ENCODE results near the gene WASL. TPM values are rescaled to one million over a fixed set of nuclear protein-coding genes. Genes with fewer than 3 reads are reported as not detected.

WASL gene
- total RNA-seq, 3 donors from 2014 or later (not counting 1 experiment from before 2014, with no cell fraction given): 9.6 to 12.1 (median 10.6) TPM

DNA sequence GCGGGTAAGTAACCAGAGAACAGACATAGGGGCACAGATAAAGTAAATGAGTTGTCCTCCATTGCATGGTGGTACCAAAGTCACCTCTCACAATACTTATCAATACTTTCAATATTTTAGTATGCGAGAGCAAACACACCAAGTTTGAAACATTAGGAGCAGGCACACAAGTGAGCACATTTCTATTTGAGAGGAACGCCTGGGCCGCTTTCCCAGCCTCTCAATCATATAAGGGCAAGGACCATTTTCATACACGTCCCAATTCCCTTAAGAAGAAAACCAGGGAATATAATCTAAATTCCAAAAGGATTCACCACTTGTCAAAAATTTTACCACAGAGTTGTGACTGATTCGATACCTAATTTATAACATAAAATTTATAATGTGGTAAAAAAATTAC is 85.6 kb downstream of the WASL start:
- ATAC-seq: no peak

GRCh38 chr7:123662755-123663154 is 86.0 kb downstream of the WASL start:
- peaks cover 12 to 47% of the 10 kb centered on the region in 2 donors for H3K27me3 Mint-ChIP-seq (ENCODE audit: low read depth in 2 of 2)
- Histone ChIP-seq H3K27me3 (ENCODE audit: control insufficient read depth, insufficient read depth, low read length) (no peaks in the 10 kb centered on the region), H3K4me1 (ENCODE audit: control insufficient read depth, insufficient read depth, low read length) (no peaks in the 10 kb centered on the region), H3K4me3 (ENCODE audit: low read length) (no peak overlapping the region), H3K36me3 (ENCODE audit: control insufficient read depth, insufficient read depth, low read length) (no peaks in the 10 kb centered on the region), H3K9me3 (ENCODE audit: control insufficient read depth, insufficient read depth, low read length) (no peaks in the 10 kb centered on the region), H3K27ac (ENCODE audit: low read length) (no peak overlapping the region)
- TF ChIP-seq, protein P1, sequence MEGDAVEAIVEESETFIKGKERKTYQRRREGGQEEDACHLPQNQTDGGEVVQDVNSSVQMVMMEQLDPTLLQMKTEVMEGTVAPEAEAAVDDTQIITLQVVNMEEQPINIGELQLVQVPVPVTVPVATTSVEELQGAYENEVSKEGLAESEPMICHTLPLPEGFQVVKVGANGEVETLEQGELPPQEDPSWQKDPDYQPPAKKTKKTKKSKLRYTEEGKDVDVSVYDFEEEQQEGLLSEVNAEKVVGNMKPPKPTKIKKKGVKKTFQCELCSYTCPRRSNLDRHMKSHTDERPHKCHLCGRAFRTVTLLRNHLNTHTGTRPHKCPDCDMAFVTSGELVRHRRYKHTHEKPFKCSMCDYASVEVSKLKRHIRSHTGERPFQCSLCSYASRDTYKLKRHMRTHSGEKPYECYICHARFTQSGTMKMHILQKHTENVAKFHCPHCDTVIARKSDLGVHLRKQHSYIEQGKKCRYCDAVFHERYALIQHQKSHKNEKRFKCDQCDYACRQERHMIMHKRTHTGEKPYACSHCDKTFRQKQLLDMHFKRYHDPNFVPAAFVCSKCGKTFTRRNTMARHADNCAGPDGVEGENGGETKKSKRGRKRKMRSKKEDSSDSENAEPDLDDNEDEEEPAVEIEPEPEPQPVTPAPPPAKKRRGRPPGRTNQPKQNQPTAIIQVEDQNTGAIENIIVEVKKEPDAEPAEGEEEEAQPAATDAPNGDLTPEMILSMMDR (IDR thresholded peaks at IDR 0.05): no peak
- H3K36me3 Mint-ChIP-seq: no peaks in the 10 kb centered on the region
- no peak overlapping the region for H3K27ac Mint-ChIP-seq
- no peak overlapping the region for H3K4me3 Mint-ChIP-seq
- no peaks in the 10 kb centered on the region for H3K9me3 Mint-ChIP-seq
- 68% methylated on average over 3 of the region's 3 CpGs for WGBS (ENCODE audit: insufficient coverage)
- no peaks in the 10 kb centered on the region for H3K4me1 Mint-ChIP-seq
- DNase-seq (no peak), ATAC-seq (no peak)
- intact Hi-C loops (cut with micrococcal nuclease): no loop called here

More for the DNA sequence above, 85.6 kb downstream of the WASL start:
- Mint-ChIP-seq H3K4me3 (no peak overlapping the region), H3K36me3 (no peaks in the 10 kb centered on the region), H3K27ac (no peak overlapping the region), H3K27me3 (ENCODE audit: low read depth in 2 of 2) (peaks cover 12 to 43% of the 10 kb centered on the region in 2 donors), H3K4me1 (no peaks in the 10 kb centered on the region), H3K9me3 (no peaks in the 10 kb centered on the region)
- DNase-seq: no peak
- no peaks in the 10 kb centered on the region for H3K4me1 ChIP-seq (ENCODE audit: control insufficient read depth, insufficient read depth, low read length)
- TF ChIP-seq, protein P1 (IDR thresholded peaks at IDR 0.05): no peak
- no peaks in the 10 kb centered on the region for H3K36me3 ChIP-seq (ENCODE audit: control insufficient read depth, insufficient read depth, low read length)
- no peaks in the 10 kb centered on the region for H3K27me3 ChIP-seq (ENCODE audit: control insufficient read depth, insufficient read depth, low read length)
- WGBS (ENCODE audit: insufficient coverage): 89% methylated on average over 4 of the region's 6 CpGs
- no peak overlapping the region for H3K4me3 ChIP-seq (ENCODE audit: low read length)
- H3K27ac ChIP-seq (ENCODE audit: low read length): no peak overlapping the region
- no peaks in the 10 kb centered on the region for H3K9me3 ChIP-seq (ENCODE audit: control insufficient read depth, insufficient read depth, low read length)
- intact Hi-C loops (cut with micrococcal nuclease): no loop called here

DNA sequence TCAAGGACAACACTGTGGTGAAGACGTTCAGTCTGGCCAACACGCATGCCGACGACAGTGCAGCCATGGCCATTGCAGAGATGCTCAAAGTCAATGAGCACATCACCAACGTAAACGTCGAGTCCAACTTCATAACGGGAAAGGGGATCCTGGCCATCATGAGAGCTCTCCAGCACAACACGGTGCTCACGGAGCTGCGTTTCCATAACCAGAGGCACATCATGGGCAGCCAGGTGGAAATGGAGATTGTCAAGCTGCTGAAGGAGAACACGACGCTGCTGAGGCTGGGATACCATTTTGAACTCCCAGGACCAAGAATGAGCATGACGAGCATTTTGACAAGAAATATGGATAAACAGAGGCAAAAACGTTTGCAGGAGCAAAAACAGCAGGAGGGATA is 86.5 kb downstream of the WASL start:
- intact Hi-C loops (cut with micrococcal nuclease): no loop called here
- Histone ChIP-seq H3K4me1 (ENCODE audit: control insufficient read depth, insufficient read depth, low read length) (no peaks in the 10 kb centered on the region), H3K27me3 (ENCODE audit: control insufficient read depth, insufficient read depth, low read length) (no peaks in the 10 kb centered on the region), H3K36me3 (ENCODE audit: control insufficient read depth, insufficient read depth, low read length) (no peaks in the 10 kb centered on the region), H3K4me3 (ENCODE audit: low read length) (no peak overlapping the region), H3K27ac (ENCODE audit: low read length) (no peak overlapping the region), H3K9me3 (ENCODE audit: control insufficient read depth, insufficient read depth, low read length) (no peaks in the 10 kb centered on the region)
- Mint-ChIP-seq H3K27me3 (ENCODE audit: low read depth in 2 of 2) (peaks cover 12 to 47% of the 10 kb centered on the region in 2 donors), H3K4me1 (no peaks in the 10 kb centered on the region), H3K4me3 (no peak overlapping the region), H3K36me3 (no peaks in the 10 kb centered on the region), H3K9me3 (no peaks in the 10 kb centered on the region), H3K27ac (no peak overlapping the region)
- ATAC-seq (no peak), DNase-seq (no peak)
- WGBS (ENCODE audit: insufficient coverage): 91% methylated on average over 15 of the region's 15 CpGs
- TF ChIP-seq, protein P1 (IDR thresholded peaks at IDR 0.05): no peak

- Mint-ChIP-seq H3K27ac (no peak overlapping the region), H3K36me3 (no peaks in the 10 kb centered on the region), H3K9me3 (no peaks in the 10 kb centered on the region), H3K27me3 (ENCODE audit: low read depth in 2 of 2) (peaks cover 9 to 47% of the 10 kb centered on the region in 2 donors), H3K4me3 (no peak overlapping the region), H3K4me1 (no peaks in the 10 kb centered on the region)
- H3K27ac ChIP-seq (ENCODE audit: low read length): no peak overlapping the region
- H3K36me3 ChIP-seq (ENCODE audit: control insufficient read depth, insufficient read depth, low read length): no peaks in the 10 kb centered on the region
- no peak for DNase-seq
- no peaks in the 10 kb centered on the region for H3K4me1 ChIP-seq (ENCODE audit: control insufficient read depth, insufficient read depth, low read length)
- H3K27me3 ChIP-seq (ENCODE audit: control insufficient read depth, insufficient read depth, low read length): no peaks in the 10 kb centered on the region
- intact Hi-C loops (cut with micrococcal nuclease): no loop called here
- WGBS (ENCODE audit: insufficient coverage): 64% methylated on average over 1 of the region's 1 CpG
- no peaks in the 10 kb centered on the region for H3K9me3 ChIP-seq (ENCODE audit: control insufficient read depth, insufficient read depth, low read length)
- TF ChIP-seq, protein P1 (IDR thresholded peaks at IDR 0.05): no peak
- ATAC-seq: no peak
- no peak overlapping the region for H3K4me3 ChIP-seq (ENCODE audit: low read length)
These were observed 87.0 kb downstream of the WASL start for GRCh38 chr7:123661765-123662164.

Measured in natural killer cell (primary cell).